ENCODE results near the gene PSMA7. TPM values are rescaled to one million over a fixed set of nuclear protein-coding genes. Genes with fewer than 3 reads are reported as not detected.

PSMA7 gene
- total RNA-seq, 6 experiments from 2014 or later = 296 to 357 (median 334) TPM

GRCh38 chr20:62164879-62165761 is 21.9 kb upstream of the PSMA7 start:
- Mint-ChIP-seq H3K36me3 (ENCODE audit: low read depth) (0 out of 2 replicates have a peak, but pooled peaks cover 9% of the 10 kb centered on the region), H3K27me3 (ENCODE audit: insufficient read depth) (no peaks in the 10 kb centered on the region), H3K27ac (no peak overlapping the region), H3K4me1 (ENCODE audit: low read depth) (peaks cover 11% of the 10 kb centered on the region), H3K4me3 (no peak overlapping the region), H3K9me3 (no peaks in the 10 kb centered on the region)
- DNase-seq = no peak
- TF ChIP-seq CTCF (IDR thresholded peaks at IDR 0.05) = no peak

GRCh38 chr20:62163986-62164762 is 21.0 kb upstream of the PSMA7 start:
- no peak for TF ChIP-seq CTCF (IDR thresholded peaks at IDR 0.05)
- no peaks in the 10 kb centered on the region for H3K9me3 Mint-ChIP-seq
- H3K27me3 Mint-ChIP-seq (ENCODE audit: insufficient read depth) = no peaks in the 10 kb centered on the region
- no peak overlapping the region for H3K4me3 Mint-ChIP-seq
- no peak for DNase-seq
- H3K36me3 Mint-ChIP-seq (ENCODE audit: low read depth) = peaks cover 13% of the 10 kb centered on the region; the same call in 1 of the 2 replicates
- peaks cover 18% of the 10 kb centered on the region for H3K4me1 Mint-ChIP-seq (ENCODE audit: low read depth)
- no peak overlapping the region for H3K27ac Mint-ChIP-seq

GRCh38 chr20:62163485-62163865 is 20.3 kb upstream of the PSMA7 start:
- peaks cover 18% of the 10 kb centered on the region for H3K4me1 Mint-ChIP-seq (ENCODE audit: low read depth)
- H3K4me3 Mint-ChIP-seq = no peak overlapping the region
- no peaks in the 10 kb centered on the region for H3K27me3 Mint-ChIP-seq (ENCODE audit: insufficient read depth)
- peaks cover 13% of the 10 kb centered on the region; the same call in 1 of the 2 replicates for H3K36me3 Mint-ChIP-seq (ENCODE audit: low read depth)
- no peak for DNase-seq
- no peaks in the 10 kb centered on the region for H3K9me3 Mint-ChIP-seq
- no peak overlapping the region for H3K27ac Mint-ChIP-seq
- no peak for TF ChIP-seq CTCF (IDR thresholded peaks at IDR 0.05)

- H3K27ac Mint-ChIP-seq = no peak overlapping the region
- H3K4me3 Mint-ChIP-seq = no peak overlapping the region
- H3K4me1 Mint-ChIP-seq (ENCODE audit: low read depth) = peaks cover 18% of the 10 kb centered on the region
- no peaks in the 10 kb centered on the region for H3K9me3 Mint-ChIP-seq
- H3K36me3 Mint-ChIP-seq (ENCODE audit: low read depth) = peaks cover 13% of the 10 kb centered on the region; the same call in 1 of the 2 replicates
- no peak for DNase-seq
- no peak for TF ChIP-seq CTCF (IDR thresholded peaks at IDR 0.05)
- H3K27me3 Mint-ChIP-seq (ENCODE audit: insufficient read depth) = no peaks in the 10 kb centered on the region
Measured at GRCh38 chr20:62162765-62163484, 19.7 kb upstream of the PSMA7 start.

- Mint-ChIP-seq H3K27me3 (ENCODE audit: insufficient read depth) (no peaks in the 10 kb centered on the region), H3K36me3 (ENCODE audit: low read depth) (peaks cover 13% of the 10 kb centered on the region; the same call in 1 of the 2 replicates), H3K27ac (no peak overlapping the region), H3K9me3 (no peaks in the 10 kb centered on the region), H3K4me3 (no peak overlapping the region), H3K4me1 (ENCODE audit: low read depth) (peaks cover 18% of the 10 kb centered on the region)
- DNase-seq = no peak
- no peak for TF ChIP-seq CTCF (IDR thresholded peaks at IDR 0.05)
Measured at GRCh38 chr20:62161347-62161746, 18.2 kb upstream of the PSMA7 start.
